Liver (tissue), 9 donors: ENCODE data around the gene DPH5. TPM values are rescaled to one million over a fixed set of nuclear protein-coding genes. Genes with fewer than 3 reads are reported as not detected.

Source experiments
- DNase-seq: peaks from one replicate; pipeline ENCODE4 v3.0.0-alpha.2; 2017; ENCODE audit warnings: low spot score
- H3K27ac ChIP-seq, 2 donors: one replicate each; pipeline ENCODE4 v1.7.0; 2013; ENCODE audit warnings: inconsistent platforms in 2 of 2, low read length in 2 of 2, control low read depth in 1 of 2, low read depth in 1 of 2, mild to moderate bottlenecking in 1 of 2
- H3K27me3 ChIP-seq, 4 donors: one replicate each; pipeline versions ENCODE4 v1.6.1 to v1.7.0; 2013; ENCODE audit warnings: low read length in 3 of 4, inconsistent platforms in 1 of 4, mild to moderate bottlenecking in 1 of 4, moderate library complexity in 1 of 4; ENCODE audit not compliant: control insufficient read depth in 4 of 4, insufficient read depth in 4 of 4
- H3K36me3 ChIP-seq, 4 donors: one replicate each; pipeline versions ENCODE4 v1.6.1 to v1.7.0; 2013; ENCODE audit warnings: low read length in 3 of 4, mild to moderate bottlenecking in 3 of 4, low read depth in 1 of 4, moderate library complexity in 1 of 4; ENCODE audit not compliant: control insufficient read depth in 4 of 4, insufficient read depth in 3 of 4
- H3K4me1 ChIP-seq, 4 donors: one replicate each; pipeline versions ENCODE4 v1.6.1 to v1.7.0; 2013; ENCODE audit warnings: low read length in 3 of 4, mild to moderate bottlenecking in 3 of 4, moderate library complexity in 1 of 4; ENCODE audit not compliant: control insufficient read depth in 4 of 4, insufficient read depth in 4 of 4
- H3K4me3 ChIP-seq, 3 donors: one replicate each; pipeline versions ENCODE4 v1.6.1 to v1.7.0; 2013; ENCODE audit warnings: low read length in 3 of 3, control low read depth in 1 of 3, low read depth in 1 of 3, mild to moderate bottlenecking in 1 of 3
- H3K9ac ChIP-seq, 2 donors: one replicate each; pipeline ENCODE4 v1.7.0; 2013; ENCODE audit warnings: low read length in 2 of 2, mild to moderate bottlenecking in 2 of 2, moderate library complexity in 2 of 2, control low read depth in 1 of 2, low read depth in 1 of 2
- H3K9me3 ChIP-seq, 4 donors: one replicate each; pipeline versions ENCODE4 v1.6.1 to v1.7.0; 2013; ENCODE audit warnings: low read length in 3 of 4; ENCODE audit not compliant: control insufficient read depth in 4 of 4
- ATF3 ChIP-seq: IDR thresholded peaks from 2 replicates; pipeline ENCODE4 v1.6.1; 2016; ENCODE audit warnings: antibody characterized with exemption
- CTCF ChIP-seq: fragments of 150-350 bp; IDR thresholded peaks from 2 replicates; pipeline ENCODE4 v1.5.1; 2017; ENCODE audit warnings: improper control_type of control experiment, low read depth, low read length; ENCODE audit not compliant: missing input control
- EGR1 ChIP-seq, 2 donors: IDR thresholded peaks; 2 replicates each; pipeline ENCODE4 v1.6.1; 2016 to 2018; ENCODE audit warnings: antibody characterized with exemption in 2 of 2, low read depth in 2 of 2
- FOXA1 ChIP-seq: IDR thresholded peaks from 2 replicates; pipeline ENCODE4 v1.6.1; 2016; ENCODE audit warnings: antibody characterized with exemption
- FOXA2 ChIP-seq: IDR thresholded peaks from 2 replicates; pipeline ENCODE4 v1.6.1; 2016; ENCODE audit warnings: antibody characterized with exemption
- GABPA ChIP-seq, 2 donors: IDR thresholded peaks in 1 of 2; conservative IDR thresholded peaks in 1 of 2; 2 replicates each; pipeline ENCODE4 v1.6.1; 2016; ENCODE audit warnings: antibody characterized with exemption in 2 of 2, mild to moderate bottlenecking in 1 of 2, moderate library complexity in 1 of 2
- HNF4A ChIP-seq, 2 donors: conservative IDR thresholded peaks; 2 replicates each; pipeline ENCODE4 v1.6.1; 2016; ENCODE audit warnings: antibody characterized with exemption in 2 of 2, mild to moderate bottlenecking in 2 of 2
- HNF4G ChIP-seq: IDR thresholded peaks from 2 replicates; pipeline ENCODE4 v1.6.1; 2016; ENCODE audit warnings: antibody characterized with exemption
- JUND ChIP-seq, 2 donors: IDR thresholded peaks; 2 replicates each; pipeline ENCODE4 v1.6.1; 2016; ENCODE audit warnings: antibody characterized with exemption in 2 of 2
- MAX ChIP-seq: IDR thresholded peaks from 2 replicates; pipeline ENCODE4 v1.6.1; 2016; ENCODE audit warnings: antibody characterized with exemption
- NR2F2 ChIP-seq: IDR thresholded peaks from 2 replicates; pipeline ENCODE4 v1.6.1; 2016; ENCODE audit warnings: antibody characterized with exemption
- RAD21 ChIP-seq, 2 donors: IDR thresholded peaks; 2 replicates each; pipeline ENCODE4 v1.6.1; 2016; ENCODE audit warnings: antibody characterized with exemption in 2 of 2, mild to moderate bottlenecking in 2 of 2
- REST ChIP-seq: IDR thresholded peaks from 2 replicates; pipeline ENCODE4 v1.6.1; 2016; ENCODE audit warnings: antibody characterized with exemption, mild to moderate bottlenecking
- RXRA ChIP-seq, 2 donors: IDR thresholded peaks; 2 replicates each; pipeline ENCODE4 v1.6.1; 2017 to 2018; ENCODE audit warnings: antibody characterized with exemption in 2 of 2, mild to moderate bottlenecking in 1 of 2
- SP1 ChIP-seq: IDR thresholded peaks from 2 replicates; pipeline ENCODE4 v1.6.1; 2018; ENCODE audit warnings: antibody characterized with exemption, mild to moderate bottlenecking
- TAF1 ChIP-seq: conservative IDR thresholded peaks from 2 replicates; pipeline ENCODE4 v1.6.1; 2016; ENCODE audit warnings: antibody characterized with exemption, mild to moderate bottlenecking
- YY1 ChIP-seq: IDR thresholded peaks from 2 replicates; pipeline ENCODE4 v1.6.1; 2016; ENCODE audit warnings: antibody characterized with exemption, mild to moderate bottlenecking
- ZBTB33 ChIP-seq: IDR thresholded peaks from 2 replicates; pipeline ENCODE4 v1.6.1; 2016; ENCODE audit warnings: antibody characterized with exemption
- WGBS: extraction: QIAGEN DNeasy Blood & Tissue Kit; methylation state at CpG from one replicate; pipeline ENCODE4 v1.1.7; 2013; 5-methylcytosine and 5-hydroxymethylcytosine counted together
- polyA plus RNA-seq, 2 donors: library from polyadenylated mRNA; stranded (reverse) in 1 of 2; unstranded in 1 of 2; fragments of 200-250 nt in 1 of 2; fragments of >200 nt in 1 of 2; fragmentation: Nextera tagmentation in 1 of 2; extraction: Ambion mirVana in 1 of 2; gene quantifications; one replicate each; pipeline versions ENCODE4 v1.2.1 to v1.2.3, GENCODE V29; 2013 to 2015
- total RNA-seq, 2 donors: library from RNA; depleted of rRNA; stranded (reverse); fragments of >200 nt; gene quantifications; one replicate each; pipeline ENCODE4 v1.2.3, GENCODE V29; 2014
- donor health status: healthy.
- donor health status: healthy.
- donor health status: healthy.
- donor health status: healthy.
- donor health status: healthy.

DPH5 gene
- total and polyA plus RNA-seq, 4 donors: 12.9 to 16.3 (median 14.8) TPM

GRCh38 chr1:101022294-101022693, 3.3 kb downstream of the DPH5 start:
- no peak overlapping the region for H3K9ac ChIP-seq
- no peak overlapping the region for H3K4me3 ChIP-seq
- no peak for DNase-seq
- H3K36me3 ChIP-seq: peaks cover 0 to 3% (median 0%) of the 10 kb centered on the region in 4 donors
- TF ChIP-seq RAD21 (IDR thresholded peaks at IDR 0.05) (no peak), NR2F2 (no peak), CTCF (no peak), ATF3 (no peak), MAX (no peak), RXRA (IDR thresholded peaks at IDR 0.05) (no peak), SP1 (no peak), ZBTB33 (no peak), JUND (IDR thresholded peaks at IDR 0.05) (no peak), FOXA2 (no peak), GABPA (IDR thresholded peaks at IDR 0.05 in 1 of 2, conservative IDR thresholded peaks at IDR 0.05 in 1 of 2) (no peak), YY1 (no peak)
- no peak overlapping the region for H3K27ac ChIP-seq
- WGBS: 86% methylated on average over 3 of the region's 3 CpGs
- no peaks in the 10 kb centered on the region for H3K9me3 ChIP-seq
- peaks cover 4 to 16% (median 11%) of the 10 kb centered on the region in 4 donors for H3K4me1 ChIP-seq
- H3K27me3 ChIP-seq: no peaks in the 10 kb centered on the region

GRCh38 chr1:101017448-101017847, 8.1 kb downstream of the DPH5 start:
- Histone ChIP-seq H3K27ac (no peak overlapping the region), H3K9me3 (no peaks in the 10 kb centered on the region), H3K27me3 (no peaks in the 10 kb centered on the region), H3K4me3 (no peak overlapping the region), H3K4me1 (no peaks in the 10 kb centered on the region), H3K36me3 (peaks cover 0 to 3% (median 0%) of the 10 kb centered on the region in 4 donors), H3K9ac (no peak overlapping the region)
- 100% methylated on average over 1 of the region's 1 CpG for WGBS
- DNase-seq: no peak
- TF ChIP-seq EGR1 (IDR thresholded peaks at IDR 0.05; ENCODE audit: low read depth in 2 of 2): no peak
- TF ChIP-seq JUND (IDR thresholded peaks at IDR 0.05): no peak
- no peak for TF ChIP-seq ZBTB33
- TF ChIP-seq MAX: no peak
- TF ChIP-seq HNF4G: no peak
- no peak for TF ChIP-seq FOXA1
- no peak for TF ChIP-seq YY1
- TF ChIP-seq CTCF: no peak
- TF ChIP-seq REST: no peak
- no peak for TF ChIP-seq FOXA2
- no peak for TF ChIP-seq RAD21 (IDR thresholded peaks at IDR 0.05)
- no peak for TF ChIP-seq SP1
- TF ChIP-seq RXRA (IDR thresholded peaks at IDR 0.05): no peak
- no peak for TF ChIP-seq NR2F2
- no peak for TF ChIP-seq TAF1
- no peak for TF ChIP-seq HNF4A (conservative IDR thresholded peaks at IDR 0.05)
